GM21390 (cell line): ENCODE data around the gene APOL1.
"Not testable (repeated sequence)": the region's sequence is repeated elsewhere in the genome, so short reads cannot be mapped to it uniquely, and the experiment has no call there.

Experiments
- ATAC-seq: cut with Tn5 transposase; IDR thresholded peaks from one replicate; pipeline ENCODE4 v1.9.1; 2021; ENCODE audit not compliant: unreplicated experiment

APOL1 gene

DNA sequence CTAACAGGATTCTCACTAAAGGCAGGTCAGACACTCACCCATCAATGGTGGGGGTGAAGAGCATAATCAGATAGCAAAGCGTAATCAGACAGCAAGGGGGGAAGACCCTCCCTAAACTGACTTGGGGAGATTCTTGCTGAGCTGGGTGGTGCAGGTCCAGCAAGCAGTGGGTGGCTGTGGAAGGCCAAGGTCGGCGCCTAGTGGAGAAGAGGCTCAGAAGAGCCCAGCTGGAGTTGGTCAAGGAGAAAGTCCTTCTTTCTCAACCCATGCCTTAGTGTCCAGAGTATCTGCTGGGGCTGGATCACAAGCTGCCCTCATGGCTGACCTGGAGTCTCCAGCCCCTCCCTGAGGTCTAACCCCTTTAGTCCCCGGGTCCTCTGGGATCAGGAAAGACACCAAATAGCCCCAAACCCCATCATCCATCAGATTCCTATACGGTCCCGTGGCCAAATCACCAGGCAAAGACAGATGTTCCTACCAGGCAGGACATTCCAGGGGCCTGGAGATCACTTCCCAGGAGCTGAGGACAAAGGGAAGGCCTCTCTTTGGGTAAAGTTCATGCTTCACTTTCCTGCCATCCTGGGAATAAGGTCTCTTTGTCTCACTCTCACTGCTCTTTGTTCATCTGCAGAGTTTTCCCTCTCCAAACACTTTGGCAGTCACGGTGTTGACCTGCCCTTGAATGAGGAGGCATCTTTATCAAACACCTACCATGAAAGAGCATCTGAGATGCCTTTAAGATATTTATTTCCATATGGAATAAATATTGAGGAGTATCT lies 11.1 kb downstream of the APOL1 start:
- not testable (repeated sequence) for ATAC-seq

DNA sequence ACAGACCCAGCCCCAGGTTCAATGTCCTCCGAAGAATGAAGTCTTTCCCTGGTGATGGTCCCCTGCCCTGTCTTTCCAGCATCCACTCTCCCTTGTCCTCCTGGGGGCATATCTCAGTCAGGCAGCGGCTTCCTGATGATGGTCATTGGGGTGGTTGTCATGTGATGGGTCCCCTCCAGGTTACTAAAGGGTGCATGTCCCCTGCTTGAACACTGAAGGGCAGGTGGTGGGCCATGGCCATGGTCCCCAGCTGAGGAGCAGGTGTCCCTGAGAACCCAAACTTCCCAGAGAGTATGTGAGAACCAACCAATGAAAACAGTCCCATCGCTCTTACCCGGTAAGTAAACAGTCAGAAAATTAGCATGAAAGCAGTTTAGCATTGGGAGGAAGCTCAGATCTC lies 14.1 kb downstream of the APOL1 start:
- ATAC-seq = no peak

DNA sequence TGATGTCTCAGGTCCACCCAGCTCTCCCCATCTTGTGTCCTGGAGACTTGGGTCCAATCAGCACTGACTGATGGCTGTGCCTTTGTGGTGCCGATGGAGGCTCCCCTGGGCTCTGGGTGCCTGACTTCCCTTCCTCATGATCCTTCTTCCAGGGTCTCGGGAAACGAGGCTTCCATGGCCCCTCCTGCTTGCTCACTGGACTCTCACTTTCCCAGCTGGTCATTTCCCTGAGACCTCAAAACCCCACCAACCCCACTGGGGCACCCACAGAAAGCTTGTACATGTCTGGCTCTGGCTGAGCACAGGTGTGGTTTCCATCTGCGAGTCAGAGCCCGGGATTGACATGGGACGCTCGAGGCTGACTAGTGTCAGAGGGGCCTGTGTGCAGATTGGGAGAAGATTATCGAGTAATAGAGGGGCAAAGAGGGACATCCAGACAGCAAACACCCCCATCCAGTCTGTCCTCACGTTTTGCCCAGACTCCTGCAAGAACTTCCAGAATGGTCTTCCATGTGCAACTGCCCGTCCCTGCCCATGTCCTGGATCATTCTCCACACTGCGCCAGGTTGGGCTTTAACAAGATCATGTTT lies 15.1 kb downstream of the APOL1 start:
- no peak for ATAC-seq

DNA sequence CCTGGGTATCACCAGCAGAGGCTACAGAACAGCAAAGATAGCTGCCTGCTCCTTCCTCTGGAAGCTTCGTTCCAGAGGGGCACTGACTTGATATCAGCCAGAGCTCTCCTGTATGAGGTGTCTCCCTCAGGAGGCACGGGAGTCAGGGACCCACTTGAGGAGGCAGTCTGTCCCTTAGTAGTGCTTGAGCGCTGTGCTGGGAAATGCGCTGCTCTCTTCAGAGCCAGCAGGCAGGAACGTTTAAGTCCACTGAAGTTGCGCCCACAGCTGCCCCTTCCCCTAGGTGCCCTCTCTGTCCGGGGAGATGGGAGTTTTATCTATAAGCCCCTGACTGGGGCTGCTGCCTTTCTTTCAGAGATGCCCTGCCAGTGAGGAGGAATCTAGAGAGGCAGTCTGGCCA lies 18.3 kb downstream of the APOL1 start:
- ATAC-seq = not testable (repeated sequence)

DNA sequence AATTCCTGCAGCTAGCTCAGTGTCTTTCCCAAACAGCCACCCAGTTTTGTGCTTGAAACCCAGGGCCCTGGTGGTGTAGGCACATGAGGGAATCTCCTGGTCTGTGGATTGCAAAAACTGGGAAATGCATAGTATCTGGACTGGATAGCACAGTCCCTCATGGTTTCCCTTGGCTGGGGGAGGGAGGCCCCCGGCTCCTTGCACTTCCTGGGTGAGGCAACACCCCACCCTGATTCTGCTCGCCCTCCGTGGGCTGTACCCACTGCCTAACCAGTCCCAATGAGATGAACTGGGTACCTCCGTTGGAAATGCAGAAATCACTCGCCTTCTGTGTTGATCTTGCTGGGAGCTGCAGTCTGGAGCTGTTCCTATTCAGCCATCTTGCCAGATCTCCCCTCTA lies 19.0 kb downstream of the APOL1 start:
- ATAC-seq = not testable (repeated sequence)

DNA sequence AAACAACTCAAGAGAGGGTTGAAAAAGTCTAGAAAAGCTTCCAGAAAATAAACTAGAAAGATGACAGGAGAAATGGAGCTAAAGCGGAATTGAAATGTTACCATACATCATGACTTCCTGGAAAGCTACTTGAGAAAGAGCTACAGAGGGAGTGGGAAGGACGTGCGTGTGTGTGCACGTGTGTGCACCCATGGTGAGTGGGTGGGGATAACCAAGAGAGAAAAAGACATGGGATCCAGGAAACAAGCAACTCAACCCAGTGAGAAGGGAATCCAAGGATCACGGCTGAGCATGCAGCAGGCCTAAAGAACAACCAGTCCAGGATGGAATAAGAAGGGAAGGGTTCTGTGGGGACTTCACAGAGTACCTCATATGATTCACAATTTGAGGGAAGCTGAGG lies 21.6 kb downstream of the APOL1 start:
- ATAC-seq = no peak

DNA sequence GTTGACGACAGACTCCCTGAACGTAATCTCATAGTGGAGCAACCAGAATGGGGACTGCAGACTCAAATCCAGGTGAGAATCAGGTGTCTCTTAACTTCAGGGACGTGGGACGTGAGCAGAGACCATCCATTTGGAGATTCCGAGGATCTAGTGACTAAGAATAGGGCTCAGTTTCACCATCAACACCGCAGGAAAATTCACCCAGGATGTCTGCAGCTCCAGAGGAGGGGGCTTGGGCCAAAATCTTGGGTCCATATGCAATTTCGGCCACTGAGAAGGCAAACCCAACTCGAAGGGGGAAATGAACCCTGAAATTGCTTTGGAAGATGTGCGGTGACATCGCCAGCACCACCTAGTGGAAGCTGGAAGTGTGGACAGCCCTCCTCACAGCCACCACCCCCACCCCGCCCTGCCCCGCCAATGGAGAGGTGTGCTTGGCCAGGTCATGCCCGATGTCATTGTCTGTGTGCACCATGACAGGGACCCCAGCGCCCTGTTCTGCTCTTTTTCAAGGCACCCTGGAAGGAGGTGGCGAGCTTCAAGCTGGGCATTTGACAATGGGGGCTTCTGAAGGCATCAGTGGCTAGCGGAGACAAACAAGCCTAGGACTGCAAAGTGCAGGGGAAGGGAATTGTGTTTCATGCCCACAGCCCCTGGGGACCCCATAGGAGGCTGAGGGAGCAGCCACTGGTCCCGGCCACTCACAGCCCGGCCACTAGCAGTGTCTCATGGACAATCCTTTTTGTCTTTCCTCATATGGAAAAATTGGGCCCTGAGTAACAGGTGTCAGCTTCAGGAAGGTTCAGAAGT lies 24.8 kb downstream of the APOL1 start:
- no peak for ATAC-seq

DNA sequence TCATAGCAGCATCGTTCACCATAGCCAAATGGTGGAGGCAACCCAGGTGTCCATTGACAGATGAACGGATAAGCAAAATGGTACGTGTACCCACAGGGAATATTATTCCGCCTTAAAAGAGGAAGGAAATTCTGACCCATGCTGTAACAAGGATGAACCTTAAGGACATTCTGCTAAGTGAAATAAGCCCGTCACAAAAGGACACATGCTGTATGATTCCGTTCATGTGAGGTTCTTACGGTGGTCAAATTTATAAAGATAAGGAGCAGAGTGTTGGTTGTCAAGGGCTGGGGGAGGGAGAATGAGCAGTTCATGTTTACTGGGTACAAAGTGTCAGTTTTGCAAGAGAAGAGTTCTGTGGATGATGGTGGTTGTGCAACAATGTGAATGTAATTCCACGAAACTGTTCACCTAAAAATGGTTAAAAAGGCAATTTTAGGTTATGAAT lies 26.3 kb downstream of the APOL1 start:
- ATAC-seq = no peak

DNA sequence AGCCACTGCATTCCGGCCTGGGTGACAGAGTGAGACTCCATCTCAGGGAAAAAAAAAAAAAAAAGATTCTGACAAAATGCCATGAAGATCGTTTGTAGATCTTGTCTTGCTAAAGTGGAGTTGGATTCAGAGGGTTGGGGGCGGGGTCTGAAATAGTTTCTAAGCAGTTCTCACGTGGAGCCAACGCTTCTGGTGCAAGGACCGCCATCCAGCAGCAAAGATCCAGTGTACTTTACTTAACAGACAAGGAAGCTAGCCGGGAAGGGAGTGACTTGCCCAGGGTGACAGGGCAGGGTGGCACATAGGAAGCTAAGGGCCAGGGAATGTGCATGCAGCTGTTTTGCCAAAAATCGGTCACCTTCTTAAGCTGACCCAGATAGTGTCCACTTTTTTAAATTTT lies 27.4 kb downstream of the APOL1 start:
- ATAC-seq = no peak

DNA sequence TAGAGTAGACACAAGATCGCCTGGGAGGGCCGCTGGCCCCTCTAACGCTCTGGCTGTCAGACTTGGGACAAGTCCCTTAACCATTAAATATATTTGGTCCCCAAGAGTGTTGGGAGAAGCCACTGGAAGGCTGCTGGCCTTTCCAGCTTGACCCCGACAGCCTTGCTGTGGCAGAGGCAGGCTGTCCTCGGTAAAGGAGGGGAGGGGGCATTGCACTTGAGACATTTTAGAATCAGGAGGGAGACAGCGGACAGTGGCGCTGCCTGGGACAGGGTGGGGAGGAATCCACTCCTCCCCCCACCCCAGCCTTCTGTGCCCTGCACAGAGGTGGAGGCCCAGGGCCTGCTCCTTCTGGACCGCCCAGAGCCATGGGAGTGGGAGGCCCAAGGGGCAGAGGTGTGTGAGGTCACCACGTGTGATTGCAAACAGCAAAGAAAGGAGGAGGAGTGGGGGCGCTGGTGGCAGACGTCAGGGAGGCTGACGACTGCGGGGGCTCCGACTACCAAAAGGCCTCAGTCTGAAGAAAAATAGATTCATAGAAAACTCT lies 28.9 kb downstream of the APOL1 start:
- no peak for ATAC-seq

DNA sequence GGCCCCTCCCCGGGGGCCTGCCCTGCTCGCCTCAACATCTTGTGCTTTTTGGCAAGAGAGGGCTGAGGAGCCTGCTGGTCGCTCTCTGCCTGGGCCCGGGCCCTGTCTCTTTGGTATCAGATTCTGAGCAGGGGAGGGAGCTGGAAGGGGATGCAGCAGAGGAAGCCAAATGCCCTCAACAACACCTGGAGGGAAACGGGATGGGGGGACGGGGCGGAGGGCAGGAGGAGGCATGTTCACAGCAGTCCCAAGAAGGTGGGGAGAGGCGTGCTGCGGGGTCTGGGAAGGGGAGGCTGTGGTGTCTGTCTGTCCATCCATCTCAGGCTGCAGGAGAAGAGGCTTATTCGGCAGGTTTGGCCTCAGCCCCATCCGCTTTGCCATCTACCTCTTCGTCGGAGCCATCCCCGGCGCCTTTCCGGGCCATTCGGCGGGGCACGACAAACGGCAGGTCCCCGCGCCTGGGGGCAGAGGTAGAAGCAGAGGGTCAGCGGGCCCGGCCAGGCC lies 29.4 kb downstream of the APOL1 start:
- ATAC-seq = no peak

DNA sequence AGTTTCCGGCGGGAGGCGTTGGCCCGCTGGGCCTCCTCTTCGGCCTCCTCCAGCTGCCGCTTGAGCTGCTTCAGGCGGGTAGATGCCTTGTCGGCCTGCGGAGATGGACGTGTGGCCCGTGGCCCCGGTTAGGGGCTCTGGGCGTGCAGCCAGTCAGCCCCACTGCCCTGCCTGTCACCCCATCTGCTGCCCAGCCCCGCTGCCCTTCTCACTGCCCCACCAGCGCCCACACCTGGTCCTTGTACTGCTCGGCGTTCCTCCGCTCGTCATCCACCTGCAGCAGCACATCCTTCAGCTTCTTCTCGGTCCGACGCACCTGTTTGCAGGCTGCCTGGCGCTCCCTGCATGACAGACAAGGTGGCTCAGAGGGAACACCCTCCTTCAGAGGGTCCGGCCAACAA lies 31.2 kb downstream of the APOL1 start:
- no peak for ATAC-seq

DNA sequence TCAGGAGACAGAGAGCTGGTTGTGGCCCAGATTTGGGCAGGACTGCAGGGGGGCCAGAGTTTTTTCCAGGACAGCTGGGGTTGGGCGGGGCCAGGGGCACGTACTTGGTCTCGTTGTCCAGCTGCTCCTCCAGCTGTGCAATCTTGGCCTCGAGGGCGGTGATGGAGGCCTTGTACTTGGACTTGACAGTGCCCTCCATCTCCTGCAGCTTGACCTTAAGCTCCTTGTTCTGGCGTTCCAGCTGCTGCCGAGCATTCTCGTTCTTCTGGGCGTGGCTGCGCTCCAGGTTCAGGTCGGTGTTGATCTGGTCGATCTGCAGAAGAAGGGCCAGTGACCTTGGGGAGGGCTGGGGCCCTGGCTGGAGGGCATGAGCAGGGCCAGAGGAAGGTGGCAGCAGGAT lies 32.1 kb downstream of the APOL1 start:
- ATAC-seq = no peak

DNA sequence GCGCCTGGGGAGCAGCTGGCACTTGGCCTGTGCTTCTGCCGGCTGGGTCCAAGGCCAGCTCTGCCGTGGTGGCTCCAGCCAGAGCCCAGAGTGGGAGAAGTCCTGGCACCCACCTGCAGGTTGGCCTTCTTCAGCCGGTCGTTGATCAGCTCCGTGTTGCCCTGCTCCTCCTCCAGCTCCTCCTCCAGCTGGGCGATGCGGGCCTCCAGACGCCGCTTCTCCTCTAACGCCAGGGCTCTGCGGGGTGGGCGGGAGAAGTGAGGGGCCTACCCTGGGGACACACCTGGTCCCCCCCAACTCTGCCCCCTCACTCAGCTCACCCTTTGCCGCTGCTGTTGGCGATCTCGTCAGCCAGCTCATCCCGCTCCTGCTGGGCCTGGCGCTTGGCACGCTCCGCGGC lies 32.6 kb downstream of the APOL1 start:
- ATAC-seq = no peak

DNA sequence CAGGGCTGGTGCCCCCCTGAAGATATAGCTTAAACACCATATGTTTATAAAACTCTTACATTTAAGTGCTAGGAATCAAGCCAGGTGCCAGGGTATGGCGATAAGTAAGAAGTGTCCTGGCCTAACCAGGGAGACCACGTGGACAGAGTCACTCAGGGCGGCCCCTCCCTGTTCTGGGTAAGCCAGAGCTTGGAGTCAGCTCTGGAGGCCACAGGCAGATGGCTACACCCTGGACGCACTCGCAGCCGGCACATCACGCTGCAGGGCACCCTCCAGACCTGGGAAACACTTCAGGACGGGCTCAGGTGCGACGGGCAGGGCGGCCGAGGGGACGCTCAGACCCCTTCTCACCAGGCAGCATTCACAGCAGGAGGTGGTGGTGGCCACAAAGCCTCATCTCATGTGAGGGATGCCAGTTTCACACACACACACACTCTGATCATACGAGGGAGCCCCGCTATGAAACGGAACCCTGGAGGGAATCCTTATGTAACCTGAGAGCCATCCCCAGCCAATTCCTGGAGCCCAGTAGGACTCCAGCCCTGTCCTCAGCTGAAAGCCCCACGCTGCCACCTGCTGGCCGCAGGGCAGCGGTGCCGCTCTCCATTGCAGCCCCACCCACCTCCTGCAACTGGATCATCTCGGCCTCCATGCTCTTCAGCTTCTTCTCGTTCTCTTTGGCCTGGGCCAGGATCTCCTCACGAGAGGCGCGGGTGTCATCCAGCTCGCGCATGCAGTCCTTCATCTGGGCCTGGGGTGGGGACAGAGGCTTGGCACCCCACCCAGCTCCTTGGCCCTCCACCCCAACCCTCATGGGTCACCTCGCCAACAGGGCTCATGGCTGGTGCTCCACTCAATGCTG lies 33.4 kb downstream of the APOL1 start:
- ATAC-seq = no peak

DNA sequence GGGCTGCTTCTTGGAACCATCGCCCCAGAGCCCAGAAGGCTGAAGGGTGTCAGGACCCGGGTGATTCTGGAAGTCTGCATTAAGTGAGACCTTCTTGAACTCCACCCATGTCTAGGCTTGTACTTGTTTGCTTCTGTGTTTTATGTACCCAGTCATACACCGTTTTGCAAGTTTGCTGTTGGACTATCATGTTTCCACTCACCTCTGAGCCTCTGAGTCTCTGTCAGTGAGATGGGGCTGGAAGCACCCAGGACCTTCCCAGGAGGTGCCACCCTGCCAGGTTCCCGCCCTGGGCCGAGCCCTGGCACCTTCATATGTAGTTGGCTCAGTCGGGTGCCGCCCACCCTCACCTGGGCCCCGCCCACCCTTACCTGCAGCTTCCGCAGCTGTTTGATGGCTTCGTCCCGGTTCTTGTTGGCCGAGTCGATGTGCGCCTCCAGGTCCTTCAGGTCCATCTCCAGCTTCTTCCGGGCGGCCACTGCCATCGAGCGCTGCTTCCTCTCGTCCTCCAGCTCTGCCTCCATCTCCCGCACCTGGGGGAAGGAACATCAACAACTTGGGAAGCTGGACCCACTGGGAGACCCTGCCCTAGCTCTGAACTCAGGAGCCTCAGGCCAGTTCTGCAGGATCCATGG lies 35.1 kb downstream of the APOL1 start:
- ATAC-seq = no peak

DNA sequence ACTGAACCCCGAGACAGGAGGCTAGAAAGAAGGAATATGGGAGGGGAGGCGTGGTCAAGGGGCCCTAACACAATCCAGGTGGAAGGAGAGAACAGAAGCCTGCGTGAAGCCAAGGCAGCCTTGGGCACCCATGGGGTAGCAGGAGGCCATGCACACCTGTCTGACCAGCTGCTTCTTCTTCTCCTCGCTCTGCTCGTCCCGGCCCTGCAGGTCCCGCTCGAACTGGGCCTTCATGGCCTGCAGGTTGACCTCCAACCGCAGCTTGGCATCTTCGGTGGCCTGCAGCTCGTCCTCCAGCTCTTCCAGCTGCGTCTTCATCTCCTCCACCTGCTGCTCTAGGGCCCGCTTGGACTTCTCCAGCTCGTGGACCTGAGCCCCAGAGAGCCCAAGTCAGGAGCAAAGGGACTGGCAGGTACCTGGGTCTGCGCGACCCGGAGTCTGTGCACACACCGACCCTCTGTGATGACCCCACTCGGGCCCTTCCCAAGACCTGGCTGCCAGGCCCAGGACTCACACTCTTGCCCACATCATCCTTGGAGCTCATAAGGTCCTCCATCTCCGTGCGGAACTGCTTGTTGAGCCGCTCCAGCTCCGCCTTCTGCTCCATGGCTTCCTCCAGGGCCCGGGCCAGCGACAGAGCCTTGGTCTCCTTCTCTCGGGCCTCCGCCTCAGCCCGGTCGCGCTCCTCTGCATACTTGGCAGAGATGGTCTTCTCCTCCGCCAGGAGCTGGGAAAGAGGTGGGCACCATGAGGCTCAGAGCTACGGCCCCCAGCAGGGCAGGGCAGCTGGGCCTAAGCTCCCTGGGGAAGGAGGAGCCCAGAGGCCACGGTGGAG lies 35.9 kb downstream of the APOL1 start:
- no peak for ATAC-seq

DNA sequence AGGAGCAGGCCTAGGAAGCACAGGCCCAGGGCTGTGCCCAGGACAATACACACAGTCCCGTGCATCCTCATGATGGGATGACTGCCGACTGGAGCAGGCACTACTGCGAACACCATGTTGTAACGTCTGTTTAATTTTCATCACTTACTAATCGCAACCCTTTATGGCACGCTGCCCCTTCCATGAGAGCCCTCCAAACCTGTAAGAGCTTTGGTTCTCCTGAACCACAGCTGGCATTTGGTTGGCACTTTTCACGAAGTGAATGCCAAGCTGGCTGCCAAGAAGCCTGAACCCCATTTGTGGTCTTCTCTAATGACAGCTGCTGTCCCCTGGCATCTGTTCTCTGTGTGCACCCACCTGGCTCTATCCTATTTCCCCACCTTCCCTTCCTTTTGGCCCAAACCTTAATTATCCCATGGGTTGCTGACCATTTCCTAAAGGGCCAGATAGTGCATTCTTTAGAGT lies 36.5 kb downstream of the APOL1 start:
- no peak for ATAC-seq

DNA sequence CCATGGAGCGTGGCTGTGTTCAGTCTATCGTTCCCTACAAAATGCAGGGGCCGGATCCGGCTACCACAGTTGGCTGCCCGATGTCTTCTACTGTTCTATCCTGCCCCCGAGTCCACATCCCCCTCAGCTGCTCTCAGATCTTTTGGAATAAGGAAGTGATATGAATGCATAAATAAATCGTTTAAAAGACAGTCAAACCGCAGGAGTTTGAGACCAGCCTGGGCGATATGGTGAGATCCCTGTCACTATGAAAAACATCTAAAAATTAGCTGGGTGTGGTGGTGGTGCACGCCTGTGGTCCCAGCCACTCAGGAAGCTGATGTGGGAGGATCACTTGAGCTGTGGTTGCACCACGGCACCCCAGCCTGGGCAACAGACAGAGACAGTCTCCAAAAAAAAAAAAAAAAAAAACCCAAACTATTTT lies 37.0 kb downstream of the APOL1 start:
- not testable (repeated sequence) for ATAC-seq
